Mesenchymal stem cell (in vitro differentiated cells and primary cell): ENCODE data around the gene PCARE.

Source experiments
- DNase-seq: peaks from one replicate; pipeline ENCODE4 v3.0.0-alpha.2; 2013
- H2AFZ ChIP-seq: one replicate; pipeline ENCODE4 v1.6.1; 2013; ENCODE audit warnings: low read depth, mild to moderate bottlenecking, control low read depth, inconsistent platforms, low read length, moderate library complexity
- H2AK5ac ChIP-seq: 2 replicates; pipeline ENCODE4 v1.6.1; 2013; ENCODE audit warnings: low read length, moderate library complexity, mild to moderate bottlenecking, inconsistent platforms; ENCODE audit not compliant: severe bottlenecking
- H2BK120ac ChIP-seq: one replicate; pipeline ENCODE4 v1.6.1; 2013; ENCODE audit warnings: low read depth, mild to moderate bottlenecking, inconsistent platforms, low read length, moderate library complexity
- H2BK12ac ChIP-seq, 2 experiments: one replicate each; pipeline ENCODE4 v1.6.1; 2013; ENCODE audit warnings: inconsistent platforms in 2 of 2, low read length in 2 of 2, mild to moderate bottlenecking in 2 of 2, moderate library complexity in 2 of 2, control low read depth in 1 of 2
- H2BK15ac ChIP-seq: one replicate; pipeline ENCODE4 v1.6.1; 2013; ENCODE audit warnings: mild to moderate bottlenecking, low read depth, inconsistent platforms; ENCODE audit not compliant: poor library complexity, severe bottlenecking
- H2BK5ac ChIP-seq: 2 replicates; pipeline ENCODE4 v1.6.1; 2013; ENCODE audit warnings: low read depth, mild to moderate bottlenecking, low read length, control low read depth, inconsistent platforms; ENCODE audit not compliant: poor library complexity, severe bottlenecking
- H3K14ac ChIP-seq, 2 experiments: one replicate each; pipeline ENCODE4 v1.6.1; 2013; ENCODE audit warnings: inconsistent platforms in 2 of 2, low read length in 2 of 2, control low read depth in 1 of 2, mild to moderate bottlenecking in 1 of 2, moderate library complexity in 1 of 2
- H3K18ac ChIP-seq, 2 experiments: one replicate each; pipeline ENCODE4 v1.6.1; 2013; ENCODE audit warnings: inconsistent platforms in 2 of 2, low read length in 2 of 2, control low read depth in 1 of 2, low read depth in 1 of 2, mild to moderate bottlenecking in 1 of 2
- H3K23ac ChIP-seq, 2 experiments: one replicate each; pipeline ENCODE4 v1.6.1; 2013; ENCODE audit warnings: inconsistent platforms in 2 of 2, low read length in 2 of 2, mild to moderate bottlenecking in 2 of 2, moderate library complexity in 2 of 2, control low read depth in 1 of 2
- H3K27ac ChIP-seq: 2 replicates; pipeline ENCODE4 v1.5.1; 2013; ENCODE audit warnings: mild to moderate bottlenecking, moderate library complexity, low read length, control low read depth, inconsistent platforms; ENCODE audit not compliant: poor library complexity, severe bottlenecking
- H3K27me3 ChIP-seq, 2 experiments: 2 replicates each; pipeline versions ENCODE4 v1.6.1 to v1.7.0; 2013; ENCODE audit warnings: low read length in 2 of 2, mild to moderate bottlenecking in 2 of 2, moderate library complexity in 2 of 2, control low read depth in 1 of 2, inconsistent platforms in 1 of 2; ENCODE audit not compliant: control insufficient read depth in 1 of 2, insufficient read depth in 1 of 2
- H3K36me3 ChIP-seq, 2 experiments: 2 replicates each; pipeline versions ENCODE4 v1.6.1 to v1.7.0; 2013; ENCODE audit warnings: low read length in 2 of 2, control low read depth in 1 of 2, inconsistent platforms in 1 of 2, low read depth in 1 of 2, mild to moderate bottlenecking in 1 of 2; ENCODE audit not compliant: insufficient read depth in 2 of 2, control insufficient read depth in 1 of 2
- H3K4ac ChIP-seq, 2 experiments: one replicate each; pipeline ENCODE4 v1.6.1; 2013; ENCODE audit warnings: inconsistent platforms in 2 of 2, low read length in 2 of 2, mild to moderate bottlenecking in 2 of 2, moderate library complexity in 2 of 2, control low read depth in 1 of 2, low read depth in 1 of 2
- H3K4me1 ChIP-seq: 2 replicates; pipeline ENCODE4 v1.6.1; 2013; ENCODE audit warnings: low read depth, low read length, control low read depth; ENCODE audit not compliant: control insufficient read depth, insufficient read depth
- H3K4me2 ChIP-seq: 2 replicates; pipeline ENCODE4 v1.6.1; 2013; ENCODE audit warnings: low read length, mild to moderate bottlenecking, inconsistent platforms; ENCODE audit not compliant: poor library complexity, severe bottlenecking
- H3K4me3 ChIP-seq, 2 experiments: 2 replicates each; pipeline versions ENCODE4 v1.5.1 to v1.7.0; 2013; ENCODE audit warnings: low read length in 2 of 2, mild to moderate bottlenecking in 2 of 2, control low read depth in 1 of 2, low read depth in 1 of 2; ENCODE audit not compliant: insufficient read depth in 1 of 2
- H3K79me1 ChIP-seq: replicated peaks from 2 replicates; pipeline ENCODE4 v1.6.1; 2013; ENCODE audit warnings: mild to moderate bottlenecking, control low read depth, low read length, inconsistent platforms; ENCODE audit not compliant: poor library complexity, severe bottlenecking
- H3K9ac ChIP-seq: 2 replicates; pipeline ENCODE4 v1.7.0; 2013; ENCODE audit warnings: mild to moderate bottlenecking, low read length, moderate library complexity
- H3K9me3 ChIP-seq: 2 replicates; pipeline ENCODE4 v1.7.0; 2013; ENCODE audit warnings: mild to moderate bottlenecking, low read length; ENCODE audit not compliant: control insufficient read depth
- H4K8ac ChIP-seq: one replicate; pipeline ENCODE4 v1.6.1; 2013; ENCODE audit warnings: inconsistent platforms, mild to moderate bottlenecking, low read length, moderate library complexity
- H4K91ac ChIP-seq: one replicate; pipeline ENCODE4 v1.6.1; 2013; ENCODE audit warnings: mild to moderate bottlenecking, low read length, inconsistent platforms
- WGBS: methylation state at CpG from one replicate; pipeline ENCODE4 v1.1.7; 2013; ENCODE audit warnings: mixed read lengths; 5-methylcytosine and 5-hydroxymethylcytosine counted together

PCARE gene

GRCh38 chr2:29066271-29066860 lies 8.0 kb downstream of the PCARE start:
- H3K27ac ChIP-seq: no peak overlapping the region
- no peak overlapping the region for H3K14ac ChIP-seq
- H3K4ac ChIP-seq: no peak overlapping the region
- no peak overlapping the region for H2BK5ac ChIP-seq
- H4K91ac ChIP-seq: no peak overlapping the region
- no peak overlapping the region for H2BK15ac ChIP-seq
- H2BK12ac ChIP-seq: no peak overlapping the region
- H3K4me1 ChIP-seq: peaks cover 2% of the 10 kb centered on the region
- no peaks in the 10 kb centered on the region for H3K36me3 ChIP-seq
- DNase-seq: peak; percentile 45
- no peak overlapping the region for H3K9ac ChIP-seq
- H3K18ac ChIP-seq: no peak overlapping the region
- H3K9me3 ChIP-seq: no peaks in the 10 kb centered on the region
- H2AFZ ChIP-seq: no peak overlapping the region
- 96% methylated on average over 8 of the region's 8 CpGs for WGBS
- H4K8ac ChIP-seq: no peak overlapping the region
- H3K23ac ChIP-seq: no peak overlapping the region
- peak overlapping the region in 1 of 2 experiments; percentile 3 for H3K4me3 ChIP-seq
- H3K4me2 ChIP-seq: no peak overlapping the region
- no peak overlapping the region for H2BK120ac ChIP-seq
- H3K27me3 ChIP-seq: no peaks in the 10 kb centered on the region
- no peaks in the 10 kb centered on the region for H3K79me1 ChIP-seq
- no peak overlapping the region for H2AK5ac ChIP-seq

- Histone ChIP-seq H3K27me3 (no peaks in the 10 kb centered on the region), H2AFZ (no peak overlapping the region), H3K79me1 (no peaks in the 10 kb centered on the region), H3K4me2 (no peak overlapping the region), H2BK5ac (no peak overlapping the region), H3K9ac (peak overlapping the region; percentile 46), H3K27ac (no peak overlapping the region), H4K91ac (no peak overlapping the region), H3K4me1 (peaks cover 2% of the 10 kb centered on the region), H2AK5ac (no peak overlapping the region), H3K9me3 (no peaks in the 10 kb centered on the region), H3K4ac (no peak overlapping the region), H2BK120ac (no peak overlapping the region), H3K14ac (peak overlapping the region in 1 of 2 experiments; percentile 92), H3K18ac (no peak overlapping the region), H3K23ac (no peak overlapping the region), H2BK15ac (no peak overlapping the region), H4K8ac (no peak overlapping the region), H2BK12ac (no peak overlapping the region), H3K4me3 (no peak overlapping the region), H3K36me3 (no peaks in the 10 kb centered on the region)
- no peak for DNase-seq
- 86% methylated on average over 10 of the region's 10 CpGs for WGBS
Measured at GRCh38 chr2:29065068-29065811, 9.1 kb downstream of the PCARE start.

GRCh38 chr2:29064746-29065067 lies 9.6 kb downstream of the PCARE start:
- Histone ChIP-seq H2BK15ac (no peak overlapping the region), H3K27me3 (no peaks in the 10 kb centered on the region), H3K14ac (peak overlapping the region in 1 of 2 experiments; percentile 21), H3K27ac (no peak overlapping the region), H3K9me3 (no peaks in the 10 kb centered on the region), H3K4me3 (peak overlapping the region in 1 of 2 experiments; percentile 52), H2BK12ac (no peak overlapping the region), H2BK120ac (no peak overlapping the region), H3K36me3 (no peaks in the 10 kb centered on the region), H2BK5ac (no peak overlapping the region), H3K4ac (no peak overlapping the region), H3K4me1 (peaks cover 2% of the 10 kb centered on the region), H4K91ac (no peak overlapping the region), H3K23ac (no peak overlapping the region), H3K4me2 (no peak overlapping the region), H2AK5ac (no peak overlapping the region), H2AFZ (no peak overlapping the region), H3K79me1 (no peaks in the 10 kb centered on the region), H4K8ac (no peak overlapping the region), H3K9ac (peak overlapping the region; percentile 46), H3K18ac (no peak overlapping the region)
- WGBS: 93% methylated on average over 11 of the region's 11 CpGs
- no peak for DNase-seq

GRCh38 chr2:29064346-29064715 lies 10.0 kb downstream of the PCARE start:
- DNase-seq: no peak
- H2BK12ac ChIP-seq: no peak overlapping the region
- peak overlapping the region; percentile 46 for H3K9ac ChIP-seq
- H3K14ac ChIP-seq: no peak overlapping the region
- no peak overlapping the region for H2BK5ac ChIP-seq
- H2BK120ac ChIP-seq: no peak overlapping the region
- no peaks in the 10 kb centered on the region for H3K36me3 ChIP-seq
- H4K91ac ChIP-seq: no peak overlapping the region
- H3K4ac ChIP-seq: no peak overlapping the region
- H3K4me3 ChIP-seq: peak overlapping the region in 1 of 2 experiments; percentile 52
- H3K79me1 ChIP-seq: no peaks in the 10 kb centered on the region
- H3K9me3 ChIP-seq: no peaks in the 10 kb centered on the region
- H3K23ac ChIP-seq: no peak overlapping the region
- no peak overlapping the region for H3K4me2 ChIP-seq
- H2AK5ac ChIP-seq: no peak overlapping the region
- 98% methylated on average over 4 of the region's 4 CpGs for WGBS
- no peak overlapping the region for H2BK15ac ChIP-seq
- H3K27ac ChIP-seq: no peak overlapping the region
- no peak overlapping the region for H4K8ac ChIP-seq
- no peaks in the 10 kb centered on the region for H3K27me3 ChIP-seq
- peaks cover 2% of the 10 kb centered on the region for H3K4me1 ChIP-seq
- H3K18ac ChIP-seq: no peak overlapping the region
- H2AFZ ChIP-seq: no peak overlapping the region
